Gastroesophageal sphincter (tissue), 4 donors: ENCODE results near the gene TACC3. TPM values are rescaled to one million over a fixed set of nuclear protein-coding genes. Genes with fewer than 3 reads are reported as not detected.

Experiments used
- ATAC-seq: fragments of 150-250 bp; one replicate; pipeline ENCODE4 v1.9.1; 2016; ENCODE audit warnings: mild to moderate bottlenecking, moderate library complexity
- H3K27ac ChIP-seq, 4 donors: fragments of 200-600 bp; sonication (generic) in 3 of 4; 1 replicate in 3 of 4; 2 replicates in 1 of 4; pipeline ENCODE4 v1.5.1; 2016 to 2019
- H3K27me3 ChIP-seq: fragments of 200-600 bp; sonication (generic); one replicate; pipeline ENCODE4 v1.5.1; 2019
- H3K36me3 ChIP-seq, 2 donors: fragments of 200-600 bp; sonication (generic); one replicate each; pipeline ENCODE4 v1.5.1; 2019; ENCODE audit warnings: control low read depth in 1 of 2
- H3K4me1 ChIP-seq, 3 donors: fragments of 200-600 bp; sonication (generic); 1 replicate in 2 of 3; 2 replicates in 1 of 3; pipeline ENCODE4 v1.5.1; 2016 to 2019; ENCODE audit warnings: control low read depth in 2 of 3
- H3K4me3 ChIP-seq, 2 donors: fragments of 200-600 bp; sonication (generic); one replicate each; pipeline ENCODE4 v1.5.1; 2019; ENCODE audit warnings: mild to moderate bottlenecking in 1 of 2, moderate library complexity in 1 of 2
- H3K9me3 ChIP-seq, 3 donors: fragments of 200-600 bp; sonication (generic); one replicate each; pipeline ENCODE4 v1.5.1; 2017 to 2019; ENCODE audit warnings: control low read depth in 2 of 3
- CTCF ChIP-seq, 4 experiments: fragments of 200-600 bp in 2 of 4; fragments of 450-650 bp in 2 of 4; sonication (generic) in 1 of 4; IDR thresholded peaks; one replicate each; pipeline ENCODE4 v1.5.1; 2017 to 2019; ENCODE audit warnings: antibody characterized with exemption in 4 of 4, mild to moderate bottlenecking in 2 of 4, moderate library complexity in 2 of 4
- EP300 ChIP-seq: sonication (generic); formaldehyde crosslinking; IDR thresholded peaks from one replicate; pipeline ENCODE4 v1.6.1; 2017; ENCODE audit warnings: antibody characterized with exemption, mild to moderate bottlenecking
- POLR2A ChIP-seq, 2 donors: fragments of 450-650 bp; IDR thresholded peaks; one replicate each; pipeline ENCODE4 v1.6.1; 2017; ENCODE audit warnings: antibody characterized with exemption in 2 of 2, mild to moderate bottlenecking in 2 of 2, moderate library complexity in 1 of 2
- POLR2AphosphoS5 ChIP-seq: sonication (generic); formaldehyde crosslinking; IDR thresholded peaks from one replicate; pipeline ENCODE4 v1.6.1; 2017; ENCODE audit warnings: antibody characterized with exemption
- WGBS, 2 donors: methylation state at CpG; one replicate each; pipeline ENCODE4 v1.1.5; 2018; ENCODE audit warnings: low coverage in 1 of 2; 5-methylcytosine and 5-hydroxymethylcytosine counted together
- total RNA-seq, 4 donors: library from RNA; depleted of rRNA; stranded (reverse); fragments of >200 nt; gene quantifications; one replicate each; pipeline ENCODE4 v1.1.0, GENCODE V29; 2016

TACC3 gene
- total RNA-seq, 4 donors from 2014 or later = 6.0 to 8.2 (median 7.1) TPM

GRCh38 chr4:1676605-1677525, 44.5 kb upstream of the TACC3 start:
- Histone ChIP-seq H3K4me3 (no peak overlapping the region), H3K27ac (no peak overlapping the region), H3K36me3 (no peaks in the 10 kb centered on the region), H3K27me3 (no peaks in the 10 kb centered on the region), H3K9me3 (no peaks in the 10 kb centered on the region), H3K4me1 (no peaks in the 10 kb centered on the region)
- WGBS, 2 donors = 83 to 84% methylated on average over 6 to 21 of the region's 25 CpGs
- no peak for TF ChIP-seq POLR2A (IDR thresholded peaks at IDR 0.05)
- no peak for TF ChIP-seq CTCF (IDR thresholded peaks at IDR 0.05)
- TF ChIP-seq EP300 = no peak
- TF ChIP-seq POLR2AphosphoS5 = no peak
- no peak for ATAC-seq

- H3K36me3 ChIP-seq = no peaks in the 10 kb centered on the region
- H3K27ac ChIP-seq = no peak overlapping the region
- TF ChIP-seq CTCF (IDR thresholded peaks at IDR 0.05) (no peak), EP300 (no peak)
- no peak for ATAC-seq
- H3K9me3 ChIP-seq = no peaks in the 10 kb centered on the region
- H3K4me1 ChIP-seq = peaks cover 0 to 5% (median 0%) of the 10 kb centered on the region in 3 donors
- 73 to 85% methylated on average over 4 to 5 of the region's 5 CpGs for WGBS, 2 donors
- no peak overlapping the region for H3K4me3 ChIP-seq
- no peaks in the 10 kb centered on the region for H3K27me3 ChIP-seq
Measured at GRCh38 chr4:1678244-1678643, 43.1 kb upstream of the TACC3 start.

DNA sequence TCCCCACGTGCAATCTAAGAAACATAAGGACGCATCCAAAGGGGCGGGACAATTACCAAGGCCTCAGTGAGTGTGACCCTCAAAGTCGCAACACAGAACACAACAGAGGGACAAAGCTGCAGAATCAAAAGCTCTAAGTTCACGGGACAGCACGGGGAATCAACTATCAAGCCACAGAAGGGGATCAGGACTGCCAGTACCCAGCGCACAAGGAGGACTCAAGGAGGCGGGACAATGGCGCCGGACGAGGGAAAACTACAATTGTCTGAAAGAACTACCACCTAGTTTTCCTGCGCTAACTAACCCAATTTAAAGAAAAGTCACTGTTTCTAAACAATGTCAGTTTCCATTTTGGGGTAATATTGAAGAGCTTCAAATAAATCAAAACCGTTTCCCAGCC, 38.5 kb upstream of the TACC3 start:
- Histone ChIP-seq H3K9me3 (no peaks in the 10 kb centered on the region), H3K36me3 (no peaks in the 10 kb centered on the region), H3K4me3 (peak overlapping the region; percentile 40 to 81), H3K4me1 (peaks cover 0 to 24% (median 3%) of the 10 kb centered on the region in 3 donors), H3K27me3 (no peaks in the 10 kb centered on the region), H3K27ac (peak overlapping the region; percentile 58 to 94 (median 89))
- TF ChIP-seq POLR2AphosphoS5 = no peak
- TF ChIP-seq CTCF (IDR thresholded peaks at IDR 0.05) = no peak
- no peak for TF ChIP-seq POLR2A (IDR thresholded peaks at IDR 0.05)
- no peak for ATAC-seq
- whole genome bisulfite sequencing, 2 donors = 81 to 96% methylated on average over 4 to 10 of the region's 13 CpGs

GRCh38 chr4:1683261-1683735, 38.0 kb upstream of the TACC3 start:
- Histone ChIP-seq H3K36me3 (no peaks in the 10 kb centered on the region), H3K9me3 (no peaks in the 10 kb centered on the region), H3K27ac (peak overlapping the region; percentile 58 to 94 (median 89)), H3K4me3 (peak overlapping the region; percentile 40 to 81), H3K4me1 (peaks cover 0 to 24% (median 3%) of the 10 kb centered on the region in 3 donors), H3K27me3 (no peaks in the 10 kb centered on the region)
- TF ChIP-seq POLR2AphosphoS5 = peak; percentile 63
- TF ChIP-seq POLR2A (IDR thresholded peaks at IDR 0.05) = no peak
- 4 to 5% methylated on average over 9 to 12 of the region's 13 CpGs for WGBS, 2 donors
- peak; percentile 37 for ATAC-seq

GRCh38 chr4:1683736-1684505, 37.4 kb upstream of the TACC3 start, which contains the start of gene FAM53A:
Gene FAM53A (minus strand): TSS chr4:1684313. CDS start chr4:1668741, 15,572 bp downstream.
- no peaks in the 10 kb centered on the region for H3K27me3 ChIP-seq
- peak; percentile 96 for ATAC-seq
- peak within 1 kb of the TSS; percentile 58 to 94 (median 89) for H3K27ac ChIP-seq
- H3K9me3 ChIP-seq = no peaks in the 10 kb centered on the region
- peak within 1 kb of the TSS; percentile 40 to 81 for H3K4me3 ChIP-seq
- H3K4me1 ChIP-seq = peaks cover 0 to 24% (median 3%) of the 10 kb centered on the region in 3 donors
- TF ChIP-seq POLR2AphosphoS5 (no peak), POLR2A (IDR thresholded peaks at IDR 0.05) (peak; percentile 52 to 57), CTCF (IDR thresholded peaks at IDR 0.05) (peak in 2 of 4 experiments; percentile 16 to 19)
- WGBS, 2 donors = 0% methylated on average over 2 of the region's 118 CpGs
- no peaks in the 10 kb centered on the region for H3K36me3 ChIP-seq
